Activated CD8-positive, alpha-beta memory T cell treated with anti-CD3 and anti-CD28 coated beads for 4 hours (primary cell): ENCODE results near the gene PLGRKT.
"Not testable (repeated sequence)": the region's sequence is repeated elsewhere in the genome, so short reads cannot be mapped to it uniquely, and the experiment has no call there.

Experiments
- DNase-seq, 2 donors: peaks; one replicate each; pipeline ENCODE4 v3.0.0-alpha.2; 2020; ENCODE audit warnings: low read depth in 2 of 2

Gene PLGRKT

DNA sequence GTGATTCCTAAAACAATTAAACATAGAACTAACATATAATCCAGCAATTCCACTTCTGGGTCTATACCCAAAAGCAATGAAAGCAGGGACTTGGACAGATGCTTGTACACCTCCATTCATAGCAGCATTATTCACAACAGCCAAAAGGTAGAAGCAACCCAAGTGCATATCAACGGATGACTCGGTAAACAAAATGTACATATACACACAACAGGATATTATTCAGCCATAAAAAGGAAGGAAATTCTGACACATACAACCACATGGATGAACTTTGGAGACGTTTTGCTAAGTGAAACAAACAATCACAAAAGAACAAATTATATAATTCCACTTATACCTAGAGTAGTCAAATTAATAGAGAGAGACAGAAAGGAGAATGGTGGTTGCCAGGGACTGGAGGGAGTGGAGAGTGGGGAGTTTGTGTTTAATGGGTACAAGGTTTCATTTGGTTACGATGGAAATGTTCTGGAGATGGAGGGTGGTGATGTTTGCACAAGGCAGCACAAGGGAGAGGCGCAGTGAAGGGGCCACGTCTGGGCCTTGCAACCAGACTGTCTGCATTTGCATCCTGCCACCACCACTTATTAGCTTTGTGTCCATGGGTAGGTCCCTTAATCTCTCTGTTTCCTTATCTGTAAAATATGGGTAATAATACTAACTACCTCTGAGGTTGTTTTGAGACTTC, 61.8 kb downstream of the PLGRKT start:
- no peak for DNase-seq

DNA sequence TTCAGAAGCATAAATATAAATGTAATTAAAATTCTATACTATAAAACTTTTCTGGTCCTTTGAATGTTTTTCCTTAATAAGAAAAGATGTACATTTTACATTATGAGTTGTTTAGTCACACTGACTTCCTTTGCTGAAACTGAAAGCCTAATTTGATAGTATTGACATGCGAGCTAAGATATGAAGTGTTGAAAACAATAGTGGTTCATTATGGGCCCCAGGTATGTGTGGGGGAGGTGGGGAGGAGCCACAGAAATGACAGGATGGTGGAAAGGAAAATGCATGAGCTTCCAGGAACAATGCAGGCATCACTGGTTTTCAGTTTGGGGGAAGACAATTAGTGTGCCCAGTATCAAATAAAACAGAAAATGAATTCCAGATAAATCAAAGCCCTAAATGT, 62.6 kb downstream of the PLGRKT start:
- DNase-seq: no peak

DNA sequence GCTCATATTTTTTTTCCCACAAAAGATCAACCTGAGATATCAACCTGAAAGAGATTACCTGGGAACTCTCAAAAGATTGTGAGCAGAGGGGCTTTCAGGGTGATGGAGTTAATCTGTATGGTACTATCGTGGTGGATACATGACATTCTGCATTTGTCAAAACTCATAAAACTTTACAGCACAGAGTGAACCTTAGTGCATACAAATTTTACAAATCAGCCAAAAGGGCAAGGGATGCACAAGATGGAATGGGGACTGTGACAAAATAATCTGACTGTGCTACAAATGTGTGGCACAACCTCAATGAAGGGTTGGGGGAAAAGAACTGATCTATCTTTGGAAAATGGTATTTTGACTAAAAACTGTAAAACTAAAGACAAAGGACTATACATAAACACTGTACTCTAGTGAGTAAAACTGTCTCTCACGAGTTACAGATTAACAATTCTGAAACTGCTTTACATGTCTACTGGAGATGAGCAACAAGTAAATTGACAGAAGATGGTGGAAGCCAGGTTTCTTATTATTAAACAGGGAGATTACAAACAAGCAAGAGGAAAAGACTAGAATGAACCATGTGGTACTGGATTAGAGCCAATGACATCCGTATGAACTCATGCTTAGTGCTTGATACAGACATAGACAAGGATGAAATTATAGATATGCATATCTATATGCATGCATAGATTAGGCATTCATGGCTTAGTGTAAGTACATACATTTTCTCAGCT, 73.3 kb downstream of the PLGRKT start:
- no peak for DNase-seq

DNA sequence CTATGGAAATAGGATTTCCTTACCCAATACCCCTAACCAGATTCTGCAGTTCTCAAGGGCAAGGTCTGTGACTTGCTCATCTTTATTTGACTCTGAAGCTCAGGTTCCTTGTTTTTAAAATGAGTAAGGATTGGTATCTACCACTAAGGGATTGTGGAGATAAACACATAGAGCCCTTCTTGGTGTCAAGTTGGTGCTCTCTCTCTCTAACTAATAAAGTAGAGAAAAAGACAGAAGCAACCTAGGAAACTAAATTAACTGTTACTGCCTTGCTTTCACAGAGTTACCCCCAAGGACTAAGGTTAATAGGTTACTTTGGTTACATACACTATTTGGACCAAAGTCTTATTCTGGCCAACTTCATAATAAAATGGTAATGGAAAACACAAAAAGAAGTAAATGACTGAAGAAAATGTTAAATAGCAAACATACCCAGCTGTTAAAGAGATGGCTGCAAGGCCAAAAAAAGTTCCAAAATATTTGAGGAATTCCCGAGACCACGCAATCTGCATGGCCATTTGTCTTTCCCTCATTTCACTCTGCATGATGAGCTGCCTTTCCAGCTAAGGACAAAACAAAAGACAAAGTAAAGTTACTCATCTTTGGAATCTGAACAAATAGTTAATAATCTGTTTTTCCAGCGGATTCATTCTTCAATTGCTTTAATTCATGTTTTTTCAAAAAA, 76.3 kb downstream of the PLGRKT start:
- DNase-seq: no peak

DNA sequence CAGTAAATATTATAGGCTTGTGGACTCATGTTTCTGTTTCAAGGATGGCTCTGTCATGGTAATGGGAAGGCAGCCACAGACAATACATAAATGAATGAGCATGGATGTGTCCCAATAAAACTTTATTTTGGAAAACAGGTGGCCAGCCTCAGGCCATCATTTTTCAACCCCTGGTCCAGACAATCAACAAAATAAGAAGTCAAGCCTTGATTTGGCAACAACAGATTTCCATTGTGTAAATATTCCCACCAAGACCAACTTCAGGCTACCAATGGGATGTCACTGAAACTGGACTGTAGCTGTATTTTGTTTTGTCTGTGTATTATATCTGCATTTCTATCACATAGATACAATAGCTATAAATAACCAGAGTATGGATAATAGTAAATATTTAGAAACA, 77.4 kb downstream of the PLGRKT start:
- no peak for DNase-seq

DNA sequence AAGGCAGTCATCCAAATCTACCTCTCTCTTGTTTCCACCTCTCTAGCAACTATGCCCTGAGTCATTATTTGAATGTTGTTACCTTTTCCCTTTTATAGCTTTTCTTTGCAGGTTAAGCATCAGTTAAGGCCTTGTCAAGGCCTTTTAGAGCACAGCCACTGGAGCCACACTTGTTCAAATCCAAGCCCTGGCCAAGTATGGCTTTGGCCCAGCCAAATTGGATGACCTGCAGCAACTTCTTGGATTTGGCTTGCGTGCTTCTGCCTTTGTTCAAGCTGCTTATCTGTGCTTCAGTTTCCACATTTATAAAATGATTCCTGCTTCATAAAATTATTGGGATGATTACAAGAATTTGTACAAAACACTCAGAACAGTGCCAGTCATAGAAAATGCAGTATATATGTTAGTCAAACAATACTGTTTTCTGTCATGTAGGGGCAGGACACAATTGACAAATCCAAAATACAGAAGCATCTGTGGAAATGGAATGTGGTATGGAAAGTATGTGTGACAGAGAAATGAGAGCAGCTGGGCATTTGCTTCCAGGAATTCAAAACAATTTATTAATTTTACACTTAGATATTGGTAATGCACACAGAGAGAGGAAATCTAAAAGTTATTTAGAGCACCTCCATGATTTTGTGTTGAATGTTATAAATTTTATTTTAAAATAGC, 80.2 kb downstream of the PLGRKT start:
- DNase-seq: no peak

DNA sequence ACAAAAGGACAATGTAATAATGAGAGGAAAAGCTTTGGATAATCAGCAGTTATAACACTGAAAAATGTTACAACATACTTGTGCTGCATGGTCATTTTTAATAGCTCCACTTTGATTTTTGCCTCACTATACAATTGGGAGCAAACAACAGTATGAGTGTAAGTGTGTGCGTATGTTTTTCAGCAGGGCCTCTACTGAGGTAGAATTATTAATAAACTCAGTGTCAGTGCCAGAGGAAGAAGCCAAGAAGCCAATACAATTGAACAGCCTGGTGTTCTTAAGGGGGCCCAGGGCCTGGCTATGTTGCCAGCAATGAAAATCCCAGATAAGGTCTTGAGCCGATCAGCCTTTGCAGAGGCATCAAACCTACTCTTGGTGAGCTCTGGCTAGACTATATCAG, 81.9 kb downstream of the PLGRKT start:
- DNase-seq: no peak

DNA sequence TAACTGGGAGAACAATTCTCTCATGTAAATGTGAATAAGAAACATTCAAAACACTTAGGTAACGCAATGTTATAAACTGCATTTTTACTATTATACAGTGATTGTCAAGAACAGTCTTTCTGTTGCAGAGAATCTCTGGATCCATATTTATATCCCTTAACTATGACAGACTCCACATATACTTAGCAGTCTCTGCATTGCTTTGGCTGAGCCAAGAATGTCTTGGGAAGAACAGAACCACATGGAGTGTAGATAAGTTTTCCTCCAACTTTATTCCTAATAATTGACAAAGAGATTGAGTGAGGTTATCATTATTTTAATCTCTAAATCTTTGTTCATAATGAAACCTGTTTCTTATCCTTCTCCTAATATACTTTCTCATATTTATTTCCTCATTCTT, 82.5 kb downstream of the PLGRKT start:
- DNase-seq: no peak

DNA sequence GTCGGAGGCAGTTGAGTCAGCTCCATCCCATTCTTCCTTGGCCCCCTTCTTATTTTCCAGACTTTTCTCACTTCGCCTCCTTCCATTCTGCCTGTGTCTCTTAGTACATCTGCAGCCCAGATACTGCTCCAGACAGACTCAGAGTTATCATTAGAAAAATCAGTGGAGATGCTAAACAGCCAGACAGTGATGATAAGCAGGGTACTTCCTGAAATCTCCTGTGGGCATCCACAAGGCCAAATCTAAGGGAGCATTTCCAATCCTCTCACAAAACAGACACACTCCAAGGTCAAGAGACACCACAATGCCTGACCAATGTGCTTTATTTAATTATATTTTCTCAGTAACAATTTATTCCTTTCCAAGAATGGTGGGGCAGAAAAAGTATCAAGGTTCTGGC, 83.5 kb downstream of the PLGRKT start:
- no peak for DNase-seq

DNA sequence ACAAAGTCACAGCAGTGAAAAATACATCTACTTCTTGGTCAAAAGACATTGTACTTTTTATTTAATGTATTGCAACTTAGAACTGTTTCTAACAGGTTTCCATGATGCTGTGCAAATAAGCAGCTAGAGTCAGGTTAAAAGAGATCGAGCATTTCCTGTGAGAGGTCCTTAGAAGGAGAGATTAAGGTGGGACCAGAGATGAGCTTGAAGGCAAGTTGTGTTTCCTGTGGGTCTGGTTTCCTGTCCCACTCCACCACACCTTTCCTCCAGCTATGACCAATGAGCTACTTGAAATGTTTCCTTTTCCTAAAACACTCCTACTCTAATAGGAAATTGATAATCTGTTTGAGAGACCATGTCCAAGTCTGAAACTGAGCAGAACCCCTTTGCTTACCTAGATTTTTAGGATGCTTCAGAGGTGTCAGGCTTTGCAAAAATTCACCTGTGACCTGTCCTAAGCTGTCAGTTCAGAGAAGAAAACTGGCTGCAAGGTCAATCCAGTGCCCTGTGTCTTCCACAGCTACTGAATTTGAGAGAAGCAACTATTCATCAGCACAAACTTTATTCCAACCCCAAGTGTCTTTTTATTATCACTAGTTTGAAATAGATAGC, 85.0 kb downstream of the PLGRKT start:
- DNase-seq: no peak

DNA sequence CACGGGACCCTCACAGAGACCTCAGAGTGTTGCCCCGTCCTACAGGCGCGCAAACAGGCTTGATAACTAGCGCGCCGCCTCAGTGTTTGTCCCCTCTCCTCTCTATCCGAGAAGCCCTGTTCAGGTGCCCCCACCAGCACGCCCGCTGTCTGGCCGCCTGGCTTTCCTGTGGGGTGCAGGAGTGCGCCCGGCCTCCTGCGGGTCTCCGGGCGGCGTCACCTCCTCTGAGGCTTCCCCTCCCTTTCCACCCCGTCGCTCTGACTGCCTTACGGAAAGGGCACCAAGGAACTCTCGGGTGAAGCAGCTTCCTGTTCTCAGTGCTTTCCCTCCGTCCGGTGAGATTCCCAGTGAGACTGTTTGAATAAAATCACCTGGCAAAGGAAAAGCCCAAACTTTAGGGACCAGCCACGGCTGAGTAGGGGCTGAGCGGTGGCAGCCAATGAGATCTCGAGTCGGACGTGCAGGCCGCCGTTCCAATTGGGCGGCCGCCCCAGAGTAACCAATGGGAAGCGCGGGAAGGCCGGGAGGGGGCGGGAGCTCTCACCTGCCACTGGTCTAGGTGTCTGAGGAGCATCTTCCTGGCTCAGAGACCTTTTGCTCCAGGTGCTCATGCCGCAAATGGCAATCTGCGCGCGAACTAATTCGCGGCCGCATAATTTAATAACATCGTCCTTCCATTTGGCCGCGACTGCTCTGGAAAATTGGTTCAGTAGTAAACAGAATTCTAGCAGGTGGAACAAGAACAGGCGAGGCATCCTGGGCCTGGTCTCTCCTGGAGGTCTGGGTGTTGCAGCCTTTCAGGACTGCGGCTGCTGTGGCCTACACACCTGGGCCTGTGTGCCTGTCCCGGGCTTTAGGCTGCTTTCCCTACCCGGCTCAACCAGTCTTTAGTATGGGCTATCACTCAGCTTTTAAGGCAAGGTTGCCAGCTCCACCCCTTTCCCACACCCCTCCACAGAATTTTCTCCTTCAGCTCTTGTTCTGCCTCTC, 98.4 kb downstream of the PLGRKT start, which contains the start of gene RLN1:
TSS of gene RLN1 (minus strand) at position 885 of the 990 bp plus-strand sequence. CDS start at position 755, 130 bp downstream.
- not testable (repeated sequence) for DNase-seq

DNA sequence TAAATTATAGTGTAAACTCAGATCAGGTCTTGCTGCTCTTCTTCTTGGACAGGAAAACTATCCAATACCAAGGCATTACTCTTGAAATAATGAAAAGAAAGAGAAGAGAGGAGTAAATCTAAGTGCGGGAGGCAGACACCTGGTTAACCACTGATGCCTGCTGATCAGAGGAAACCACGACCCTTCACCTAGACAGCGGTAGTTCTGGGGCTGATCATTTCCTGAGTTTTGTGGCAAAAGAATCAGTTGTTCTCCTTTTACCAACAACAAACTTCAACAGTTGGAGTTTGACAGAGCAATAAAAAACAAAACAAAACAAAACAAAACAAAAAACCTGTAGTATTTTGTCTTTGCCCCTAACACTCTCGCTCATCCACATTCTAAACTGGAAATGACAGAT, 101.0 kb downstream of the PLGRKT start:
- no peak for DNase-seq

DNA sequence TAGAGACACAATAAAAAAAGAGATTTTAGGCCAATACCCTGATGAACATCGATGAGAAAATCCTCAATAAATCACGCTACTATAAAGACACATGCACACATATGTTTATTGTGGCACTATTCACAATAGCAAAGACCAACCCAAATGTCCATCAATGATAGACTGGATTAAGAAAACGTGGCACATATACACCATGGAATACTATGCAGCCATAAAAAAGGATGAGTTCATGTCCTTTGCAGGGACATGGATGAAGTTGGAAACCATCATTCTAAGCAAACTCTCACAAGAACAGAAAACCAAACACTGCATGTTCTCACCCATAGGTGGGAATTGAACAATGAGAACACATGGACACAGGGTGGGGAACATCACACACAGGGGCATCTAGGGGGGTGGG, 106.4 kb downstream of the PLGRKT start:
- not testable (repeated sequence) for DNase-seq

DNA sequence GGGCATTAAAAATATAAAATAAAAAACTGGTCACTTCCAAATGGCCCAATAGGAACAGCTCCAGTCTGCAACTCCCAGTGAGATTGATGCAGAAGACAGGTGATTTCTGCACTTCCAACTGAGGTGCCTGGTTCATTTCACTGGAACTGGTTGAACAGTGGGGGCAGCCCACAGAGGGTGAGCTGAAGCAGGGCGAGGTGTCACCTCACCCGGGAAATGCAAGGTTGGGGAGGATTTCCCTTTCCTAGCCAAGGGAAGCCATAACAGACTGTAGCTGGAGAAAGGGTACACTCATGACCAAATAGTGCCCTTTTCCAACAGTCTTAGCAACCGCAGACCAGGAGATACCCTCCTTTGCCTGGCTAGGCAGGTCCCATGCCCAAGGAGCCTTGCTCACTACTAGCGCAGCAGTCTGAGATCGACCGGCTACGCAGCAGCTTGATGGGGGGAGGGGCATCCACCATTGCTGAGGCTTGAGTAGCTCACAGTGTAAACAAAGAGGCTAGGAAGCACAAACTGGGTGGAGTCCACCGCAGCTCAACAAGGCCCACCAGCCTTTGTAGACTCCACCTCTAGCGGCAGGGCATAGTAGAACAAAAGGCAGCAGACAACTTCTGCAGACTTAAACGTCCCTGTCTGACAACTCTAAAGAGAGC, 110.7 kb downstream of the PLGRKT start:
- no peak for DNase-seq

DNA sequence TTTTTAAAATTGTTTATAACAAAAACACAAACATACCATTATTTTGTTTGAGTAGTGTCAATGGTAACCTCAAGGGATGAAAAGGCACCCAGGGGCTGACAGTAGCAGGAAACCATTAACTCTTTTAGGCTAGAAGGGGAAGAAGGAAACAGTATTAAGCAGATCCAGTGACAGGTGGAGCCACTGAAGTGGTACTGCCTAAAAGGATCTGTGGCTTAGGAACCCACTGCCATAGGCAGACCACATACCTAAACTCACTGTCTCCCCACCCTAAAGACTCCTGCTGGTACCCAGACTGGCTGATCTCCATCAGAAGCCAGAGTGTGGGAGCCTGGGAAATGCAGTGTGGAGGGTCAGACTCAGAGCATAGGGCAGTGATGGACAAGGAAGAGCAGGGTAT, 111.5 kb downstream of the PLGRKT start:
- DNase-seq: no peak

DNA sequence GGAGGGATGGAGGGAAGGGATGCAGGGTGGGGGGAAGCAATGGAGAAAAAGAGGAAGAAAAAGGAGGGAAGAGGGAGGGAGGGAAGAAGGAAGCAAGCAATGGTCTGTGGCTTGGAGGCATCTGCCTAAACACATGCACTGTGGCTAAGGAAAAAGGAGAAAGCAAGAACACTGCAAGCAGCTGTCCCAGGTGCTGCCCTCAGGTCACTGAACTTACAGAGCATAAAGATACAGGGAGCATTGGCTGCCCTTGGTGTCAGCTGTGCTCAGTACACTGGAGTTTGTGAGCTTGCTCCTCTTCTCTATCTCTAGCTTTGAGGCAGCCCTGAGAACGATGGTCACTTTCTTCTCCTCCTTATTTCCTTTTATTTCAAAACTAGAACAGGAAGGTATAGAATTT, 116.1 kb downstream of the PLGRKT start:
- not testable (repeated sequence) for DNase-seq

DNA sequence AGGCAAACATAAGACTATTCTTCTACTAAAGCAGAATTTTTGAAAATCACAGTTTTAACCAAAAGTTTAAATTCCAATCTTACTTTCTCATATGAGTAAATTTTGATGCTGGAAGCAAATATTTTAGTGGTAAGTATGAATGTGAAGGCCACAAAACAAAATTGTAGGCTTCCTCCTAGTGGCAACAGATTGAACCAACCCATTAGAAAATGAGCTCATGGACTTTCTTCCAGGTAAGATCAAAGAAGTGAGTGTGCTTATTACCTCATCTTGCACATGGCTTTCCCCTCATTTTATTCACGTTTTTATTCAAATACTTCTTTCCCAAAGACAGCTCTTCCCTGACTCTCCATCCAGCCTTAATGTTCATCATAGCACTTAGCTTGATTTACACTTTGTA, 116.7 kb downstream of the PLGRKT start:
- DNase-seq: no peak

DNA sequence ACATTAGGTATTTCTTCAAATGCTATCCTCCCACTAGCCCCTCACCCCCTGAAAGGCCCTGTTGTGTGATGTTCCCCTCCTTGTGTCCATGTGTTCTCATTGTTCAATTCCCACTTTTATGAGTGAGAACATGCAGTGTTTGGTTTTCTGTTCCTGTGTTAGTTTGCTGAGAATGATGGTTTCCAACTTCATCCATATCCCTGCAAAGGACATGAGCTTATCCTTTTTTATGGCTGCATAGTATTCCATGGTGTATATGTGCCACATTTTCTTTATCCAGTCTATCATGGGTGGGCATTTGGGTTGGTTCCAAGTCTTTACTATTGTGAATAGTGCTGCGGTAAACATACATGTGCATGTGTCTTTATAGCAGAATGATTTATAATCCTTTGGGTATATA, 121.3 kb downstream of the PLGRKT start:
- not testable (repeated sequence) for DNase-seq

DNA sequence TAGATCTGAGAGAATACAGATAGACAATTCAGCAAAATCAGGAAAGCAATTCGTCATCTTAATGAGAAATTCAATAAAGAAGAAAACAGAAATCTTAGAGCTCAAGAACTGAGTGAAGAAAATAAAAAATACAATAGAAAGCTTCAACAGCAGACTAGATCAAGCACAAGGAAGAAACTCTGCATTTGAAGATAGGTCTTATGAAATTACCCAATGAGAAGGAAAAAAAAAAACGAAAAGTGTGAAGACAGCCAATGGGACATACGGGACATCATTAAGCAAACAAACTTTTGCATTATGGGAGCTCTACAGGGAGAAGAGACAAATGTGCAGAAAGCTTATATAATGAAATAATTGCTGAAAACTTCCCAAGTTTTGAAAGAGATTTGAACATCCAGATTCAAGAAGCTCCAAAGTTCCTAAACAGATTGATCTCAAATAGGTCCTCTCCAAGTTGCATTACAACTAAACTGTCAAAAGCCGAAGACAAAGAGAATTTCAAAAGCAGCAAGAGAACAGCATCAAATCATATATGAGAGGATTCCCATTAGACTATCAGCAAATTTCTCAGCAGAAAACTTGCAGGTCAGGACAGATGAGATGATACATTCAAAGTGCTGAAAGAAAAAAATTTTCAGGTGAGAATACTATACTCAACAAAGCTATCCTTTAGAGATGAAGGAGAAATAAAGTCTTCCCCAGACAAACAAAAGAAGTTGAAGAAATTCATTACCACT, 122.4 kb downstream of the PLGRKT start:
- no peak for DNase-seq
